ENCODE data around the gene SPATA13.

GRCh38 chr13:24217601-24218281, 57.2 kb downstream of the SPATA13 start:
- TF ChIP-seq CTCF (IDR thresholded peaks at IDR 0.05; ENCODE audit: borderline replicate concordance, extremely low read depth, low read length, poor library complexity, severe bottlenecking) (no peak), EZH2 (IDR thresholded peaks at IDR 0.05; ENCODE audit: borderline replicate concordance, low read depth, low read length, severe bottlenecking) (no peak)

Data from DND-41 (cell line).